Fibroblast of skin of left biceps (primary cell): ENCODE measurements around the gene TADA2B.

Experiments used
- DNase-seq, 2 experiments: peaks; one replicate each; pipeline ENCODE4 v3.0.0-alpha.2; 2013; ENCODE audit warnings: low read depth in 2 of 2

The TADA2B gene

DNA sequence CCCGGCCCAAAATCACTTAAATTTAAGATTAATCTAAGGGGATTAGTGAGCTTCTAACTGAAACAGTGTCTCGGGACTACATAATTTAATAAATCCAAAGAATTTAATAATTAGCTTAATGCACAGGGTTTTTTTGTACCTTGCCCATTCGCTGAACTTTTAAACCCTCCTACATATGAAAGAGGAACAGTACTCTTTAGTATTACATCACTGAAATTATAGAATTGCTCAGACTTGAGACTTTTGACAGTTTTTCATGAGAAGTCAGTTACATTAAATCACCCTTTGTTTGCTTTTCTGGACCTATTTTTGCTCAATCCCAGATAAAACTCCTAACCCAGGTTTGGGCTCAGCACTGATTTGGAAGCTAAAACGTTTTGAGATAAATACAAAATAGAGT, 2.4 kb upstream of the TADA2B start:
- DNase-seq: no peak

DNA sequence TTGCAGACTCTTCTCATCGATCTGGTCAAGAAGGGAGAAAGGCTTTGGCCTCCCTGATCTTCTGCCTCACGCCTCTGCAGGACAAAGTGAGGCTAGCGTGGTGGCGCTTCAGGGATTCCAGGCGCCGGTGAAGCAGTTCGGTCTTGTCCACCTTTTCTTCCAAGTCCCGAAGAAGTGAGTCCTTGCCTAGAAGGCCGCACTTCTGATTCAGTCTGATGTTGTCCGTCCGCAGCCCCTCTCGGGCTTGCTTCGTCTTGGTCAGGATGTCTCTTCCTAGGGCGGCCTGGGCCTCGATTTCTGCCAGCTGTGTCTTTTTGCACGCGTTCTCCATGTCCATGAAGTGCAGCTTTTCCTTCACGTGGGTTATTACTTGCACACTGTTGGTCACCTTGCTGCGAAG, 1.9 kb upstream of the TADA2B start:
- no peak for DNase-seq

DNA sequence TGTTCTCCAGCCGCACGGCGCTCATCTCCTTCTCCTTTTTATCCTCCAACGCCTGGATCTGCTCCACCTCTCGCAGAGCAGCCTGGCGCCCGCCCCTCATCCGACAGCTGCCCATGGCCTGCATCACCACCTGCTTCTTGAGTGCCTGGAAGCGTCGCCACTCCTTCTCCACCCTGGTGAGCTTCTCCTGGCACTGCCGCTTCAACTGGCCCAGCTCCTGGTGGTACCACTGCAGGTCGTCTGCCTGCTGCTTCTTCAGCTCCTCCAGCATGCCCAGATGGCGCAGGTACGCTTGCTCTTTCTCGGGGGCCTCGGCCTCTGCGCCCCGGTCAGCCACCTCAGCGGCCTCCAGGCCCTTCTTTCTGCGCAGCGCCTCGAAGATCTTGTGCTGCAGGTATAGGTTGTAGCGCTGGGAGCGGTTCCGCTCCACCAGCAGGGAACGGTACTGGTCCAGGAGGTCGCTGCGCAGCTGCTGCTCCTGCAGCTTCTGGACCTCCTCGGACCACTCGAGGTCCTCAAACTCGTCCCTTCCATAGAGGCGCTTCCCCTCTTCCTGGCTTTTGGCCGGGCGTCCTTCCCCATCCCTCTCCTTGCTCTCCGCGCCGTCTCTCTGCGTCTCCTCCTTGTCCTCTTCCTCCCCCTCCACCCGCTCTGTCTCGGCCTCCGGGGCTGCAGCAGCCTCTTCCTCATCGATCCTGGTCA, 1.2 kb upstream of the TADA2B start:
- no peak for DNase-seq

DNA sequence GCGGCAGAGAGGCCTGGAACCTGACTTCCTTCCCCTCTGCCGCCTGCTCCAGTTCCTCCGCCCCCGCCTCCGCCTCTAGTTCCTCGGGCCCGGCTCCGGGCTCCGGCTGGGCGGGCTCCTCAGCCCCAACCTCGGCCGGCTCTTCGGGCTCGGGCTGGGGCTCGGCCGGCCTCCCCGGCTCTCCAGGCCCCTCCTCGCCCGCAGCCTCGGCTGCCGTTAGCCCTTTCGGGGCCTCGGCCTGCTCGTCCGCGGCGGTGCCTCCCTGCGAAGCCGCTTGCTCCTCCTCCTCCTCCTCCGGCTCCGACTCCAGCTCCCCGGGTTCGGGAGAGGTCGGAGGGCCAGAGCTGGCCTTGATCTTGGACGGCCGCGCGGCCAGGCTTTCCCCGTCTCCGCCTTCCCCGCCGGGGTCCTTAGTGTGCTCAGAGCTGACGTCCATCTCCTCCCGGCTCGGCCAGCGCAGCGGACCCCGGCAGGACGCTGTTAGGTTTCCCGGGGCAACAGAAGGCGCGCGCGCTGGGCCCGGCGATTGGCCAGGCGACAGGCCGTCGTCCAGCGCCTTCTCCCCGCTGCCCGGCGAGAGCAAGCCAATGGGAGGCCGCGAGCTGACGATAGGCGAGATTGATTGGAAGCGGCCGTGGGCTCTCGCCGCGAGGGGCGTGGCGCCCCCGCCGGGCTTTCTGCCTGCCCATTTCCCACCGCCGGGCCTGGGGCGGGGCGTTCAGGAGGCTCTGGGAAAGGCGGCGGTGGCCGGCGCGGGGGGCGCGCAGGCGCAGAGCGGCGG, 479 bp upstream of the TADA2B start:
- DNase-seq: peak; percentile 94 to 95

DNA sequence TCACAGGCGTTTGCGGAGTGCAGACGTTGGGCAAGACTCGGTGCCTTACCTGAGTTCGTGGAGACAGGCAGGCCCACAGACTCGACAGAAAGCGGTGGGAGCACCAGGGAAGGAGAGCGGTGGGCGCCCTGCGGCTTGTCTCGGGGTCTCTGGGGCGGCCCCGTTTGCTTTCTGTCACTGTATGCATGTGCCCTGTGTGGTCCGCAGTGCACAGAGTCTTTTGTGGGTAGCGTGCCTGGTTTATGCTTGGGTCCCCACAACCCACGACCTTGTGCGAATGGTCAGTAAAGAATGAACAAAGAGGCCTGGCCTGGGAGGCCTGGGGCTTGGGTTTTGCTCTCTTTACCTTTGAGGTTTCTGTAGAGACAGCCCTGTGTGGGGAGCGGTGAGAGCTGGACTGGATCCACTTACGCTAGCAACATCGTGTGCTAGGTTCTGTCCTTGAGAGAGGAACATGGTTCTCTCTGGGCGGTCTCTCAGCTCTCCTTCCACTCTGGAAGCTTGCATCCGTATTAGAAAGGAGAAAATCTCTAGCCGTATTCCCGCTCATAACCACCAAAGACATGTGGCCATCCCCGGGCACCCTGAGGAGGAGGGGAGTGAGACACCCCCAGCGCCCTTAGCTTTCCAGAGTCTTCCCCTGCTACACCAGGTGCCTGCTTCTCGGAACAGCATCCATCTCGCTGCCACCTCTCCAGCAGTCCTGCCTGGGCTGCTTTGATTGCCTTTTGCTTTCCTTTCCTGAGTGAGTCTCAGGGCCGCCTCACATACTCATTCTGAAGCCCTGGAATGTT, 1.2 kb downstream of the TADA2B start:
- DNase-seq: no peak

DNA sequence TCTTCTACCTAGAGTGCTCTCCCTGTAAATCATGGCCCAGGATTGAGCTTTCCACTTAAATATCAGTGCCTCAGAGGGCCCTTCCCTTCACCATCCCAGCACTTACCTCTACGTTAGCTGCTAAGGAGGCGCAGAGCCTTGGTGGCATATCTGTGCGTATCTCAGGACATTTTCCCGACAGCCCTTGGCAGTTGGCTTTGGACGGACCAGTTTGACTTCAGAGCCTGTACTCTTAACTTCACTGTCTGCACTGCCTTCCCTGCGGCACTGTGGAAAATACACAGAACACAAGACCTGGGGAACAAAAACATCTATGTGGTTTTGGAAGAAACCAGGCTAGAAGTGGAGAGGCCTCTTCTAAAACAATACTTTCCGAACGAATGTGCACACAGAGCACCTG, 2.4 kb downstream of the TADA2B start:
- no peak for DNase-seq

DNA sequence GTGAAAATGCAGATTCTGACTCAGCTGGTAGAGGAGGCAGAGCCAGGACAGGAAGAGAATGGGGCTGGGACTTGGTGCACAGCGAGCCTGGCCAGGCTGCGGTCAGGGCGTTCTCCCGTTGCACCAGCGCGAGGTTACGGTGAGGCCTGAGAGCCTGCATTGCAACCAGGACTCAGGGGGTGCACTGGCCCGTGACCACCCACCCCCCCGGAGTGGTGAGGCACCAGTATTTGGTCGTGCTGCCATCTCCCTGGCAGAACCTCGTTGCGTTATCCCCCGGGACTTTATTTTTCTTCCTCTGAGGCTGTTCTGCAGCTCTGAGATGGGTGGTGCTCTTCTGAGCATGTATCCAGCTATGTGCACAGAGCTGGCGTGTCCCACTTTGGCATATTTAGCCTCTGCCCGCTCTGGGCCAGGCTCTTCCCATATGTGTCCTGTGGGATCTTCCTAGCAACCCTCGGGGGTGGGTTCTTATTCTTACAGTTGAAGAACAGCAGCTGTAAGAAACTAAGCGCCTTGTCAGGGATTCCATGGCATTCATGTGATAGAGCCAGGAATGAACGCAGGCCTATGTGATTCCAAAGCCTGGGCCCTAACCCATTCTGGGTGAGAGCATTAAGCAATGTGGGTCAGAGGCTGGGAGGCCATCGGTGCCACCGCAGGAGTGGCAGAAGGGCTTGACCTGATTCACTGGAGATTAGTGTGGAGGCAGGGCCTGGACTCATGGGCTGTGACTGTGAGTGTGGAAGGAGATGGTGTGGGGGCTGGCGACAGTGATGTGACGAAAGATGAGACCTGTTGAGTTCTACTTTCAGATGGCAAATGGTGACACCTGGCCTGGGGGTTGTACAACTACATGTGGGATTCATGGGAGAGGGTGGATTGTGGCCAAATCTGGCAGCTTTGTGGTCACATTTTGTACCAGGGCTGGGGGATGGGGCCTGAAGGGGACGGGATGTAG, 3.1 kb downstream of the TADA2B start:
- no peak for DNase-seq

DNA sequence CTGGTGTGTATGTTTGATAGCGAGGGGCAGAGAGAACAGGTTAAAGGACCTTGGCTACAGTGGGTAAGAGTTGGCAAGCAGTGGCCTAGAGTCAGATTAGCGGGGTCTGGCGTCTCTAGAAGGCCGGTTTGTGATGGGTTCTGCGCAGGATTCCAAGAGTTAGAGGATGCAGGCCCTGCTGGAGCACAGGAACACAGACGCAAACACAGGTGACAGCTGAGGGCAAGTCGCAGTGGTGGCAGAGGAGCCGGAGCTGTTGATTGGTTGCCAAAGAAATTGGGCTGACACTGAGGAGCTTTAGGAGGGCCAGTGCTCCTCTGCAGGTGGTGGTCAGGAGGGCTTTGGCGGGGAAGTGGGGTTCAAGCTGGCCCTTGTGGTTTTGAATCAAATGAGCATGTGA, 3.8 kb downstream of the TADA2B start:
- no peak for DNase-seq

DNA sequence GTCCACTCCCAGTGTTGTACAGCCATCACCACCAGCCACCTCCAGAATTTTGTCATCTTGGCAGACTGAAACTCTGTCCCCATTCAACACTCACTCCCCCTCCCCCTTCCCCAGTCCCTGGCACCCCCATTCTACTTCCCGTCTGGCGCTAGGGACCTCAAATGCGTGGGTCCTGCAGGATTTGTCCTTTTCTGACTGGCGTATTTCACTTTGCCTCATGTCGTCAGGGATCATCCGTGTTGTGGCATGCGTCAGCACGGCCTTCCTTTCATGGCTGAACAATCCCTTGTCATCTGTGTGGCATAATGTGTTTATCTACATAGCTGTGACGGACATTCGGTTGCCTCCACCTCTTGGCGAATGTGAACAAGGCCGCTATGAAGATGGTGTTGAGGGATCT, 5.5 kb downstream of the TADA2B start:
- DNase-seq: no peak

DNA sequence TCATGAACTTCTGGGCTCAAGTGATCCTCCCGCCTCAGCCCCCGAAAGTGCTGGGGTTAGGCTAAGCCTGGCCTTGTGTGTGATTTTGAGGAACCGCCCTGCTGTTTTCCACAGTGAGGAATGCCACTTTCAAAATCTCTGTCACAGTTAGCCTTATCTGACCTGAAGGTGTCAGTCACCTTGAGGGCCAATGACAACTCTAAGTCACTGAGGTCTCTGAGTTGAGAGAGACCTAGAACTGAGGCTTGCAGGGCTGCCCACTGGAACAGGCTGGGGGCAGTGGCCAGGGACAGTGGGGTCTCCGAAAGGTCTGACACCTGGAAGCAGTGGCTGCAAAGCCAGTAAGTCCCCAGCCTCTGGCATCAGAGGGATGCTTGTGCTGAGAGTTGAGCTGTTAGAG, 6.1 kb downstream of the TADA2B start:
- DNase-seq: no peak

DNA sequence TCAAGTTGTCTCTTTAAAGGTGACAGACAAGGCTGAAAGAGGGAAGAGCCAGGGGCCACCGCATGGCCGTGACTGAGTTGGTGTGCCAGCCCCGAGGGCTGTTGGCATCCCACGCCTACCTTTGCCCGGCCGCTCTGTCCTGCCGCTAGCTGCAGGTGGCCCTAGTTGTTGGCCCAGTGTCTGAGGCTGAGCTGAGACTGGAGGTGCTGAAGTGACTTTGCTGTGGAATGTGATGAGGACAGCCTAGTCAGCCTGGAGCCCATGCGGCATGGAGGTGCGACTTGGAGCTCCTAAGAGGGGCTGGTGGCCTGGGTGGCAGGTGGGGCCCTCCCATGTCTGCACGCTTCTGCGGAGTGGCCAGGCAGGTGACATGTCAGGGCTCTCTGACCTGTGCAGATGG, 6.6 kb downstream of the TADA2B start:
- no peak for DNase-seq

DNA sequence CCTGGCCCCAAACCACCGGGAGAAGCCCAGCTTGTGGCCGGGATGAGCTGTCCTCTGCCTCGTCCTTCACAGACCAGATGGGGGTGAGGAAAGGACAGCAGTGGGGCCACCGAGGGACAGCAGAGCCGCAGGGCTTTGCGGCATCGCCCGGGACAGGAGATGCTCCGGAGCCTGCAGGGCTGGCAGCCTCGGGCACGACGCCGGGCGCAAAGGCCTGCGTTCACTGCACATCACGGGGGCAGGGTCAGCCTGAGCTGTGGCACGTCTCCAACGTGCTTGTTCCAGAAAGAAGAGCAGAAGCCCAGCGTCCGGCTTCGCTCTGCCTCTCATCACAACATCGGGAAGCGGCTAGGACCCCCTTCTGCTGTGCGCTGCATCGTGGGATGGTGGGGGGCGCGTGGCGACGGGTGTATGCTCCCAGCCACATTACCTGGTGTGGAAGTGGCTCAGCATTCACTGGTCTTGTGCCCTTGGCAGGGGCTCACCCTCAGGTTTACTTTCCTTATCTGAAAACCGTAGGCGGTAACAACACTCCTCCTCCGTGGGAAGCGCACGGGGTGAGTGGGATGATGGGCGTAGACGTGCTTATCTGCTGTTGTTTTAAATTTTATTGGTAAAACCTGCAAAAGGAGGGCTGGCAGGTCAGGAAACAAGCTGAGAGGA, 7.4 kb downstream of the TADA2B start:
- DNase-seq: no peak

DNA sequence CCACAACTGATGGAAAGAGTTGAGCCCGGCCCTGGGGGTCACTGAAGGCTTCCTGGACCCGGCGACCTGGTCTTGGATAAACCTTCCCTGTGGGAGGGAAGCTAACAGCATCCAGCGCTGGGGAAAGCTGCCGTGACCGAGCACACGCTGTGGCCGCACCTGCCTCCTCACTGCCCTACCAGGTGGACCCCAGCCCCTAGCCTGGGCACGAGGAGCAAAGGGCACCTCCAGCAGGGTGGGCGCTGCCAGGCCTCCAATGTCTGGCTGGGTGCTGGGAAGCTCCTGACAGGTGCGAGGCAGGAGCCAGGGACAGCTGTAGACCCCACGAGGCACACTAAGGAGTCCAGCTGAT, 7.9 kb downstream of the TADA2B start:
- no peak for DNase-seq

DNA sequence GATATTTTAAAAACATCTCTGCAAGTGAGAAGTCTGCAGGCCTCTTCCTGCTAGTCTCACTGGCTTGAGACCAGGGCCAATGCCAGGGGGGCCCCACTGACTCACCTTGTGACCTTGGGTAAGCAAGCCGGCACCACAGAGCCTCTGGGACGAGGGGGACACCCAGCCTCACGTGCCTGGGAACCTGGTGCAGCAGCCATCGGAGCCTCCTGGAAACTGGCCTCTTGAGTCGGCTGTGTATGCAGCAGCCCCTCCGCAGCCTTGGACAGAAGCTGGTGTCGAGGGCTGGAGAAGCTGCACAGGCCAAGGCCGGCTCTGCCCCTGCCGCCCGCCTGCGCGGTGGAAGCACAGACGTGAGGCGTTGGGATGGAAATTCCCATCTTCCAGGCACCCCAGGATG, 8.7 kb downstream of the TADA2B start:
- no peak for DNase-seq

DNA sequence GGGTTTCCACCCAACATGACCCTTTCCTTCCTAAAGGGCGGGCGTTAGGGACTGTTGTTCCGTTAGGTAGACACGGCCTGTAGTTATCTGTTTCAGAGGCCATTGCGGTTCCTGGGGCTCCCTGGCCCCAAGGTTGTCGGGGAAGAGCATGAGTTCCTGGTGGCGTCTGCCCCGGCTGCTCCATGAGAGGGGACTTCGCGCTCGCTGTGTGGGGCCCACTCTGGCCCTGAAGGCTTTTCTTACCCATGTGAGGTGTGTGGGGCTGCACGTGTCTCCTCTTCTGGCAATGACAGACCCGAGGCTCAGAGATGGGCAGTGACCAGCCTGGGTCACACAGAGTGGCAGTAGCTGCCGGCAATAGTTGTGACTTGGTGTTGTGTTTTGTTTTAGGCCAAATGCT, 9.1 kb downstream of the TADA2B start:
- DNase-seq: no peak

DNA sequence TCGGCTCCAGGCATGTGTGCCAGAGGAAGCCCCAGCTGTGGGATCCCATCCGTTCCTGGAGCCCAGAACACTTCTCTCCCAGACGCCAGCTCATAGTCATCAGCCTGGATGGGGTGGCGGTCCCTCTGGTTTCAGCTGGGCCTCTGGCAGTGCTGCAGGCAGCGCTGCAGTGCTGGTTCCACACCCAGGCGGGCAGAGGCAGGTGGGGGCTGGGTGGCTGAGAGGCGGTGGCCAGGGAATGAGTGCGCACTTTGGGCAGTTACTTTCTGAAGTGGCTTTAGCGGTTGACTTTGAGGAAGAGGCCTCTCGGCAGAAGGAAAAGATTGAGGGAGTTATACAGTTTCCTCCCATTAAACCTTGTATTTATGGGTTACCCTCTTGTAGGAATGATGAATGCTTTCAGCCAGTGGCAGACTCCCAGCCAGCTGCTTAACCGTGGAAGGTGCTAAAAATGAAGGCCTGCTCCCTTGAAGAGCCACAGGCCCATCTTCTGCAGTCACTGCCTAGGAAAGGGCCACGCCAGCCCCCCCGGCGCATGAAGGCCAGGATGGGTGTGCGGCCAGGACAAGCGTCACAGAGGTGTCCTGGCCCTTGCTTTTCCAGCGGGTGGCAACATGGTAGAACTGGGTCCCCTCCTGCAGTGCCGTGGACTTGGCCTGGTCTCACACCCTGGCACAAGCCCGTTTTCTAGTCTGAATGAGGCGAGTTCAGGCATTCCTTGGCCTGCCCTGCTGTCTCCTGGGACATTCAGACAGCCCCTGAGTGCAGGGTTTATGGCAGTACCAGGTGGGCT, 9.9 kb downstream of the TADA2B start:
- no peak for DNase-seq

DNA sequence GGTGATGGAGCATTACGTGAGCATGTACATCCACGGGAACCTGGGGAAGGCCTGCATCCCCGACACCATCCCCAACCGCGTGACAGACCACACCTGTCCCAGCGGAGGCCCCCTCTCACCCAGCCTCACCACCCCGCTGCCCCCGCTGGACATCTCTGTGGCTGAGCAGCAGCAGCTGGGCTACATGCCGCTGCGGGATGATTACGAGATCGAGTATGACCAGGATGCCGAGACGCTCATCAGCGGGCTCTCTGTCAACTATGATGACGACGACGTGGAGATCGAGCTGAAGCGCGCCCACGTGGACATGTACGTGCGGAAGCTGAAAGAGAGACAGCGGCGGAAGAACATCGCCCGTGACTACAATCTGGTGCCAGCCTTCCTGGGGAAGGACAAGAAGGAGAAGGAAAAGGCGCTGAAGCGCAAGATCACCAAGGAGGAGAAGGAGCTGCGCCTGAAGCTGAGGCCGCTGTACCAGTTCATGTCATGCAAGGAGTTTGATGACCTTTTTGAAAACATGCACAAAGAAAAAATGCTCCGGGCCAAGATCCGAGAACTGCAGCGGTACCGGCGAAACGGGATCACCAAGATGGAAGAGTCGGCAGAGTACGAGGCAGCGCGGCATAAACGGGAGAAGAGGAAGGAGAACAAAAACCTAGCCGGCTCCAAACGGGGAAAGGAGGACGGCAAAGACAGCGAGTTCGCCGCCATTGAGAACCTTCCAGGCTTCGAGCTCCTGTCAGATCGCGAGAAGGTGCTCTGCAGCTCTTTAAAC, 11.1 kb downstream of the TADA2B start:
- no peak for DNase-seq

DNA sequence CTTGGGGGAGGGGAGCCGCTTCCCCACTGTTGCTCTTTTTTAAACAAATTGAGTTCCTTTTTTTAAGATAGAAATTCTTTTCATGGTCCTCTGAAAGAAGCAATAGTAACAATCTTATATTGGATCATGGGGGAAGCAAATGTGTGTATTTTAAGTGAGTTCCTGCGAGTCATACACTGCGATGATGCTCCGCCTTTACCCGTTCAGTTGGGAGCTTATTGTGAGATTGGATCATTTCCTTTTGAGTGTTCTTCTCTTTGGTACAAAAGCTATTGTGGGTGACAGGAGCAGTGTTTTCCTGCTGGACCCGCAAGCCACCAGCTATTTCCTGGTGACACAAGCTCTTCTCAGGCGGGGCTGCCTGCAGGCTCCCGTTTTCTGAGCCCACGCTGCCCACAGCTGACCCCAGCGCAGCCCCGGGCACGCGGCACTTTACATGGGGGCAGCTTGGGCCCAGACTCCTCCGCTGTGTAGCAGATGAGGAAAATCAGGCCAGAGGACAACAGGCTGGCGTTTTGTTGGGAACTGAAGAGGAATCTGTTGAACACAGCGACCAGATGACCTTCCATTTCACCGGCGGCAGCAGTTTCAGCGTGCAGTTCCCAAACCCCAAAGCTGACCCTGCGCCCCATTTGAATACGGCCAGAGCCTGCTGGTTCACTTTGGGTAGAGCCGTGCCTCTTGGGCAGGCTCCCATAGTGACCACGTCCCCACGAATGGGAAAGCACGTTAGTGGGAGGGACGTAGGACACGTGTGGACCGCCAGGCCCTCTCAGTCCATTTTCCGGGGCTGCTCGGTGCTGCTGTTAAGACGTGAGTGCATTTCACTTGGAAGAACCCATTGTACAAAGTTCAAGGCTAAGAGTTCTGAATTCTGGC, 12.2 kb downstream of the TADA2B start:
- DNase-seq: no peak

DNA sequence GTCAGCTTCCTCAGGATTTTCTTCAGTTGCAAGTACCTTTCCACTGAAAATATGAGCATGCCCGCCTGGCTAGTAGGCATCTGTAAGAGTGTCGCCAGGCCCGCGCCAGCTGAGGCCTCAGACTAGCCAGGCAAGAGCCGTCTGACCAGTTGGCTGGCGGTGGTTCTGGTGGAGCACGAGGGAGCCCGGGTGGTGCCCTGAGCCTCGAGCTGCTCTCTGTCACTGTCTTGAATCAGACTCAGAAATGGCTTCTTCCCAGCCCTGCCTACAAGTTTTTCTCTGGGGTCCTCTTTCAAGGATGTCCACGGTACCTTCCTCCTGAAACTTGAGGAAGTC, 12.8 kb downstream of the TADA2B start:
- DNase-seq: no peak
